K562 (cell line): ENCODE results near the gene CMTR1. TPM values are rescaled to one million over a fixed set of nuclear protein-coding genes. Genes with fewer than 3 reads are reported as not detected.

Experiments
- ATAC-seq: fragments of 200-7000 bp; cut with Tn5 transposase; 3 replicates; pipeline ENCODE4 v1.9.1; 2020; ENCODE audit warnings: moderate library complexity
- BruUV-seq: library from RNA; stranded (reverse); fragments of 400-500 nt; replicated peaks from 2 replicates; lab custom pipeline; 2021; lab: Mats Ljungman, UMichigan
- CTCF ChIA-PET: fragments of 300-600 bp; formaldehyde crosslinking; extraction: SDS; loops from one replicate; lab custom pipeline; 2021; ENCODE audit warnings: low intra/inter-chr PET ratio; lab: Yijun Ruan, JAX
- POLR2A ChIA-PET: fragments of 300-600, 350-650 bp; sonication (Branson Sonifier 250); formaldehyde crosslinking; extraction: SDS; loops from one replicate; lab custom pipeline; 2021; ENCODE audit warnings: antibody characterized with exemption, inconsistent platforms; lab: Yijun Ruan, JAX
- DNase-seq, 4 experiments: peaks; one replicate each; pipeline versions ENCODE4 v3.0.0 to v3.0.0-alpha.2; 2011 to 2018; ENCODE audit warnings: low spot score in 3 of 4, mixed read lengths in 3 of 4; ENCODE audit errors: extremely low read depth in 1 of 4
- FAIRE-seq: peaks from 2 replicates; lab custom pipeline; 2011; peaks lifted over from hg19 to GRCh38; lab: Jason Lieb, UNC
- H2AFZ ChIP-seq: 2 replicates; pipeline ENCODE4 v1.6.0; 2011; ENCODE audit warnings: low read depth, low read length, control low read depth, inconsistent platforms
- H3K27ac ChIP-seq: fragments of 200-600 bp; 3 replicates; pipeline ENCODE4 v1.8.0; 2011; ENCODE audit warnings: low read depth, mild to moderate bottlenecking, control low read depth, inconsistent platforms, low read length, moderate library complexity, mixed read lengths; ENCODE audit errors: extremely low read depth
- H3K27me3 ChIP-seq, 2 experiments: fragments of 300-600 bp in 1 of 2; 2 replicates in 1 of 2; 3 replicates in 1 of 2; pipeline versions ENCODE4 v1.6.0 to v1.8.0; 2011; ENCODE audit warnings: inconsistent platforms in 2 of 2, low read length in 2 of 2, mild to moderate bottlenecking in 1 of 2, mixed read lengths in 1 of 2, moderate library complexity in 1 of 2; ENCODE audit not compliant: control insufficient read depth in 2 of 2, insufficient read depth in 2 of 2
- H3K36me3 ChIP-seq: fragments of 300-600 bp; 3 replicates; pipeline ENCODE4 v1.8.0; 2011; ENCODE audit warnings: mild to moderate bottlenecking, low read length, inconsistent platforms; ENCODE audit not compliant: control insufficient read depth, insufficient read depth
- H3K4me1 ChIP-seq, 2 experiments: fragments of 200-600 bp in 1 of 2; replicated peaks in 1 of 2; 2 replicates in 1 of 2; 3 replicates in 1 of 2; pipeline versions ENCODE4 v1.5.1 to v1.8.0; 2011; ENCODE audit warnings: inconsistent platforms in 2 of 2, low read length in 2 of 2, mild to moderate bottlenecking in 1 of 2, mixed read lengths in 1 of 2, moderate library complexity in 1 of 2; ENCODE audit not compliant: control insufficient read depth in 2 of 2, insufficient read depth in 2 of 2
- H3K4me2 ChIP-seq: 2 replicates; pipeline ENCODE4 v1.6.1; 2011; ENCODE audit warnings: low read length, control low read depth, inconsistent platforms, mixed read lengths; ENCODE audit not compliant: insufficient read depth
- H3K4me3 ChIP-seq: fragments of 200-600 bp; sonication (generic), shearing (Covaris generic); 2 replicates; pipeline ENCODE4 v1.5.1; 2016; ENCODE audit warnings: control low read depth, inconsistent platforms
- H3K79me2 ChIP-seq: fragments of 200-600 bp; 3 replicates; pipeline ENCODE4 v1.8.0; 2011; ENCODE audit warnings: low read length, inconsistent platforms; ENCODE audit not compliant: control insufficient read depth, insufficient read depth
- H3K9ac ChIP-seq, 2 experiments: 2 replicates each; pipeline versions ENCODE4 v1.6.0 to v1.6.1; 2011; ENCODE audit warnings: low read depth in 2 of 2, low read length in 2 of 2, control low read depth in 1 of 2, inconsistent platforms in 1 of 2, mild to moderate bottlenecking in 1 of 2, mixed read lengths in 1 of 2; ENCODE audit not compliant: insufficient read depth in 1 of 2
- H3K9me1 ChIP-seq: one replicate; pipeline ENCODE4 v1.6.0; 2011; ENCODE audit warnings: inconsistent platforms, mild to moderate bottlenecking, low read length, moderate library complexity; ENCODE audit not compliant: control insufficient read depth, insufficient read depth
- H3K9me3 ChIP-seq: replicated peaks from 2 replicates; pipeline ENCODE4 v1.5.1; 2011; ENCODE audit warnings: low read depth, low read length, inconsistent platforms; ENCODE audit not compliant: control insufficient read depth, insufficient read depth
- H4K20me1 ChIP-seq: replicated peaks from 2 replicates; pipeline ENCODE4 v1.6.1; 2011; ENCODE audit warnings: low read length, inconsistent platforms, mixed read lengths; ENCODE audit not compliant: control insufficient read depth, insufficient read depth
- CBFA2T3 ChIP-seq: fragments of 450-650 bp; IDR thresholded peaks from 2 replicates; pipeline ENCODE4 v1.6.1; 2017
- DPF2 ChIP-seq: fragments of 450-650 bp; IDR thresholded peaks from 2 replicates; pipeline ENCODE4 v1.6.1; 2016
- NELFE ChIP-seq: IDR thresholded peaks from 2 replicates; pipeline ENCODE4 v1.6.1; 2011; ENCODE audit warnings: mild to moderate bottlenecking; ENCODE audit not compliant: insufficient read depth, insufficient read length
- SMAD1 ChIP-seq: fragments of 150-350 bp; IDR thresholded peaks from 2 replicates; pipeline ENCODE4 v1.6.1; 2014; ENCODE audit warnings: low read length, low read depth; ENCODE audit not compliant: partially characterized antibody
- SMARCA4 ChIP-seq: fragments of 450-650 bp; IDR thresholded peaks from 2 replicates; pipeline ENCODE4 v1.6.1; 2016
- XRCC4 ChIP-seq: IDR thresholded peaks from one replicate; pipeline ENCODE4 v1.6.1; 2011; ENCODE audit not compliant: insufficient read depth, insufficient read length; ENCODE audit errors: extremely low read depth
- ZNF449 ChIP-seq: fragments of 250-450 bp; sonication (Bioruptor Pico); IDR thresholded peaks from 2 replicates; pipeline ENCODE4 v1.8.0; 2022; ENCODE audit warnings: moderate library complexity, mild to moderate bottlenecking, inconsistent platforms
- ZNF75A ChIP-seq: fragments of 450-650 bp; formaldehyde crosslinking; IDR thresholded peaks from 2 replicates; pipeline ENCODE4 v1.4.0; 2020; ENCODE audit warnings: mild to moderate bottlenecking
- WGBS: fragments of 100-300 bp; shearing (Covaris generic); methylation state at CpG from one replicate; pipeline ENCODE4 v1.1.6; 2016; ENCODE audit warnings: low coverage, mixed read lengths; ENCODE audit not compliant: insufficient coverage; ENCODE audit errors: missing lambda C conversion rate; 5-methylcytosine and 5-hydroxymethylcytosine counted together
- in situ Hi-C: fragments of 300-500 bp; cut with MboI; formaldehyde crosslinking; loops from 4 replicates; pipeline ENCODE4 v1.15.0; 2018; ENCODE audit warnings: inconsistent platforms, mixed read lengths
- intact Hi-C: fragments of 100-400 bp; cut with micrococcal nuclease; formaldehyde crosslinking; loops from 2 replicates; pipeline ENCODE4 v1.14.2; 2022
- polyA plus RNA-seq, 8 experiments: library from polyadenylated mRNA; depleted of rRNA in 4 of 8; stranded (reverse) in 5 of 8; unstranded in 3 of 8; fragments of >200 nt; fragmentation: Nextera tagmentation in 2 of 8; fragmentation: Illumina TruSeq in 1 of 8; extraction: Ambion mirVana in 2 of 8; extraction: Trizol in 1 of 8; gene quantifications; 2 replicates each; pipeline versions ENCODE4 v1.2.1 to v1.2.3, GENCODE V29; 2011 to 2014; ENCODE audit warnings: inconsistent platforms in 1 of 8, missing spikeins in 1 of 8
- total RNA-seq, 7 experiments: library from RNA; depleted of rRNA in 6 of 7; stranded (reverse); fragments of >200 nt in 6 of 7; fragmentation: Illumina TruSeq in 2 of 7; extraction: Trizol in 2 of 7; gene quantifications; 2 replicates each; pipeline versions ENCODE4 v1.2.1 to v1.2.3, GENCODE V29; 2011 to 2021; ENCODE audit warnings: low replicate concordance in 1 of 7

Gene CMTR1
- total and polyA plus RNA-seq, 9 of the 15 experiments (the other 6 are each of a cell fraction or from before 2014, with no cell fraction given): 2.9 to 63.5 (median 49.5) TPM

- WGBS: 87% methylated on average over 4 of the region's 7 CpGs
- Histone ChIP-seq H3K4me2 (no peak overlapping the region), H3K9me1 (no peaks in the 10 kb centered on the region), H3K4me1 (peaks cover 6 to 27% of the 10 kb centered on the region in 2 experiments; a peak in 4 of 5 replicates), H3K9ac (peak overlapping the region in 1 of 2 experiments; percentile 11; a peak in 2 of 4 replicates), H3K4me3 (no peak overlapping the region), H3K79me2 (no peaks in the 10 kb centered on the region), H3K27me3 (no peaks in the 10 kb centered on the region), H3K9me3 (no peaks in the 10 kb centered on the region), H4K20me1 (peaks cover 17% of the 10 kb centered on the region; the same call in 1 of the 2 replicates), H3K27ac (no peak overlapping the region), H2AFZ (no peak overlapping the region), H3K36me3 (peaks cover 40% of the 10 kb centered on the region; the same call in 2 of the 3 replicates)
- ATAC-seq: no peak
- intact Hi-C loops (loop anchor here (1.0 to 10.0 kb wide), 5 partner anchors 82 to 460 kb away; no protein-coding TSS in a partner anchor), in situ Hi-C loops (no loop called here)
- TF ChIP-seq ZNF75A (CRISPR knock-in tag): no peak
- TF ChIP-seq SMAD1: no peak
- no peak for TF ChIP-seq DPF2
- TF ChIP-seq SMARCA4: no peak
- no peak for TF ChIP-seq XRCC4
- no peak for TF ChIP-seq NELFE
- no peak for TF ChIP-seq ZNF449 (CRISPR knock-in tag)
- TF ChIP-seq CBFA2T3: no peak
- ChIA-PET CTCF (interaction anchor here (0.5 to 3.0 kb wide), 6 partner anchors 82 to 869 kb away, joined by 4 to 18 read pairs (median 9); no protein-coding TSS in a partner anchor), POLR2A (no interaction called here)
- no peak for FAIRE-seq
- DNase-seq: no peak
- BruUV-seq: no TSS peak
Measured at GRCh38 chr6:37484786-37485170, 51.8 kb downstream of the CMTR1 start.
